Measurements from ENCODE around the gene SENP6.
"Not testable (repeated sequence)": the region's sequence is repeated elsewhere in the genome, so short reads cannot be mapped to it uniquely, and the experiment has no call there.

The SENP6 gene

DNA sequence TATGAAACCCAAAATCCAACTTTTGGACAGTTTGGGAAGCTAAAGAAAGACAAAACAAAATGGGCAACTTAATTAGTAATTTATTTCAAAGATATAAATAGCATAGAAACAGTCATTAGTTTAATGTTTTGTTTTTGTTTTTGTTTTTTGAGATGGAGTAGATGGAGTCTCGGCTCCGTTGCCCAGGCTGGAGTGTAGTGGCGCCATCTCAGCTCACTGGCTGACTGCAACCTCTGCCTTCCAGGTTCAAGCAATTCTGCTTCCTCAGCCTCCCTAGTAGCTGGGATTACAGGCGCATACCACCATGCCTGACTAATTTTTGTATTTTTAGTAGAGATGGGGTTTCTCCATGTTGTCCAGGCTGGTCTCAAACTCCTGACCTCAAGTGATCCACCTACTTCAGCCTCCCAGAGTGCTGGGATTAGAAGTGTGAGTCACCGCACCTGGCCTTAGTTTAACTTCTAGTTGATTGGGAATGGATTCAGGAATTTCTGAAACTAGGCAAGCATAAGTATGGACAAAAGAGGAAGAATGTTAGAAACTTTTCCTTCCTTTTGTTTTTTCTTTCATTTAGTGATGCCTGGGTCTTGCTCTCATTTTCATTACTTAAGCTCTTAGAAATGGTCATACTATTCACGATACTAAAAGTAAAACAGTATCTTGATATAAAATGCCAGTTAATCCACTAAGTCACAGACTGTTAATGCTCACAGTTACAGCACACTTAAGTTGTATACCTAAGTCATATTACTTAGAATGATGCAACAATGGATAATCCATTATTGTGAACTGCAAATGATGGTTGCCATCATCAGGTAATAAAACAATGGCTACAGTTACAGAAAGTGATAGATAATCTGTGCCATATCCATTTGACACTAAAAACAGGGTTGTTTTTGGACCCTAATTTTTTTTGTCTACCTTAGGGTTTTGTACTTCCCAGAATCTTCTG is 8.2 kb downstream of the SENP6 start:
- DNase-seq = no peak

- DNase-seq = no peak
These were observed 9.5 kb downstream of the SENP6 start for GRCh38 chr6:75611011-75611701.

- DNase-seq = no peak
These were observed 10.2 kb downstream of the SENP6 start for GRCh38 chr6:75611702-75612375.

DNA sequence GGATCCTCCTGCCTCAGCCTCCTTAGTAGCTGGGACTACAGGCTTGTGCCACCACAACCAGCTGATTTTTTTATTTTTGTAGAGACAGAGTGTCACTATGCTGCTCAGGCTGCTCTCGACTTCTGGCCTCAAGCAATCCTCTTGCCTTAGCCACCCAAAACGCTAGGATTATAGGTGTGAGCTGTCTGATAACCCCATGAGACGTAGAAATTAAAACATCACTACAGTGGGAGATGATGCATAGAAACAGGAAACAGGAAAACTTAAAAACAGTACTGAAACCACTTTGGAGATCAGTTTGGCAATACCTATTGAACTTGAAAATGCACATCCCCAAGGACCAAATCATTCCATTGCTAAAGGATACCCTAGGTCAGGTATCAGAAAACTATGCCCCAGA is 10.8 kb downstream of the SENP6 start:
- DNase-seq = no peak

GRCh38 chr6:75613056-75613501 is 11.4 kb downstream of the SENP6 start:
- DNase-seq = no peak

DNA sequence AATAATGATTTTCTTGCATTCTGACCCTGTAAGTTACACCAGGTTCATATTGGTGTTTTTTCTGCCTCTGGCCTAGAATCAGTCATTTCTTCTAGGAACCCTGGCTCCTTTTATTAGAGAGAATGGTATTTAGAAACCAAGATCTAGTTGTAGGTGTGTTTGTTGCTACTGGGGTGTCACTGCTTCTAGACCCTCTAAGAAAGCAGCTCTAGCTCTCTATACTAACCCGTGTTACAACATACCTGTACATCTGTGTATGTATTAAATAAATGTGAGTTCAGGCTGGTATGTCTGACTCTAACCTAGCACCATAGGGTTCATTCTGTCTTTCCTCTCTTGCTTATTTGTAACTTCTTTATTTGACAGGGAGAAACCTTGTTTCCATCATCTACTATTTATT is 16.8 kb downstream of the SENP6 start:
- no peak for DNase-seq

GRCh38 chr6:75619230-75619899 is 17.7 kb downstream of the SENP6 start:
- DNase-seq = no peak

DNA sequence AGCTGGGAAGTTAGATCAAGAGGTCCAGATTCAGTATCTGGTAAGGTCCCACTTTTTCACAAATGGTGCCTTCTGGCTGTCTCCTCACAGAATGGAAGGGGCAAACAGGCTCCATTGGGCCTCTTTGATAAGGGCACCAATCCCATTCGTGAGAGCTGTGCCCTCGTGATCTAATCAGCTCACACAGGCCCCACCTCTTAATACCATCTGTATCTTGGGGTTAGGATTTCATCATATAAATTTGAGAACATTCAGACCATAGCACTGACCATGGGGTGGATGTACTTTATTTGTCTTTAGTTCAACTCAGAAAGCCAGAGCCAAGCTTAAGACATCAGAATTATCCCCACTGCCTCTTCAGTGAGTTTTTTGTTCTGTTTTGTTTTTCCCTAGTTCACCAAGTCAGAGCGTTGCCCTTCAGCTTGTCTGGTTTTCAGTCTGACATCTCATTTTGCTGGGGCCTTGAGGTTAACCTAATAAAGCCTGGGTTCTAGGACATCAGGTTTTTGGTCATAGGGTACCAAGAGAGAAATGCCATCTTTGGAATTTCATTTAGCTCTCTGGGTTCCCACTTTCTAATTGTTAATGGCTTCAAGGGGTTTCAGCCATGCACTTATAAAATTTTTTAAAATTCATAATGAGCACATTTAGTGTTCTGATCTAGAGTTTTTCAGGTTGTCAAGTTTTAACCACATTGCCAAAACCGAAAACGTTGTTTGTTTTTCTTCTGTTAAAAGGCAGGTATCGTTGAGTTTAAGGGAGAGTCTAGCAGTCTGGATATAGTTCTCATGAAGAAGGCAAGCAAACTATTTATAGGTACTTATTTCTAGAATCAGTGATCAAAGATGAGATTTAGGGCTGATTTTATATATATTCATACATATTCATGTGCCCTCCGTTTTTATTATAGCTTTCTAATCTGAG is 19.0 kb downstream of the SENP6 start:
- no peak for DNase-seq

- no peak for DNase-seq
These were observed 20.2 kb downstream of the SENP6 start for GRCh38 chr6:75621846-75622245.

DNA sequence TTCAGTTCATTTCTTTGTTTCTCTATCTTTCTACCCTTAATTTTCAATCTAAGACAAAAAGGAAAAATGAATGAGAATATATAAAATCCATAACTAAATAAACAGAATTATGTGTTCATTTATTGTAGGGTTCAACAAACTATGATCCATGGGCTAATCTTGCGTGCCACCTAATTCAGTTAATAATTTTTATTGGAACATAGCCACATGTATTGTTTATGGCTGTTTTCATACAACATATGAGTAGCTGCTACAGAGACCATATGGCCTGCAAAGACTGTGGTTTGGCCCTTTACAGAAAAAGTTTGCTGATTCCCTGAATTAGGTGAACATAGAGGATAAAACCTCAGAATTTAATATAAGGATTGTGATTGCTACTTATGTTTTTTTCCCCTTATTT is 21.8 kb downstream of the SENP6 start:
- no peak for DNase-seq

DNA sequence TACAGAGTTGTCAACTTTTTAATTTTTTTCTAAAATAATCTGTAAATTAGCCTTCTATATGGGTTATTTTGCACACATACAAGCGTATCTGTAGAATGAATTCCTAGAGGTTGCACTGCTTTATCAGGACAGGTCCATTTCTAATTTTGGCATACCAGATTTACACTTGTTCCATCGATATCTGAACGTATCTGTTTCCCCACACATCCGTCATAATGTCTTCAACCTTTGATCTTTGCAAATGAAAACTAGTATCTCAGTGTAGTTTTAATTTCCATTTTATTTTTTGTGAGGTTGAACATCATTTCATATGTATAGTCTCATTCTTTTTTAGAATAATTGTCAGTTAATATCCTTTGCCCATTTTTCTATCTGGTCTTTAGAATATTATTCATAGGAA is 22.7 kb downstream of the SENP6 start:
- no peak for DNase-seq

- DNase-seq = no peak
These were observed 23.3 kb downstream of the SENP6 start for GRCh38 chr6:75624988-75625387.

DNA sequence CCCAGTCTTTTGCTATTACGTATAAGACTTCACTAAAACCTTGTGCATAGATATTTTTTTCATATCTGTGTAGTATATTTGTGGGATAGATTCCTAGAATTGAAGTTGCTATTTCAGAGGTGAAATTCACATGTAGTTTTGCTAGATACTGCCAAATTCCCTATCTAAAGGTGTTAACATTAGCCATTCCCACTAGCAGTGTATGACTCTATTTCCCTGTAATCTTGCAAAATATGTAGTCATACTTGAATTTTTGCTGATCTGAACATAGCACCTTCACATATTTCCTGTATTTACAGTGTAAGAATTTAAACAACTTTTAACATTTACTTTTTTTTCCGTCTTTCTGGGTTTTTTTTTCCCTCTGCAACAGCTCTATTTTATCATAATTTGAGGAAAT is 24.9 kb downstream of the SENP6 start:
- DNase-seq = no peak

- DNase-seq = not testable (repeated sequence)
These were observed 26.0 kb downstream of the SENP6 start for GRCh38 chr6:75627708-75628107.

- no peak for DNase-seq
These were observed 30.4 kb downstream of the SENP6 start for GRCh38 chr6:75631859-75632635.

- no peak for DNase-seq
These were observed 31.4 kb downstream of the SENP6 start for GRCh38 chr6:75633045-75633444.

- no peak for DNase-seq
These were observed 40.6 kb downstream of the SENP6 start for GRCh38 chr6:75642311-75642710.

DNA sequence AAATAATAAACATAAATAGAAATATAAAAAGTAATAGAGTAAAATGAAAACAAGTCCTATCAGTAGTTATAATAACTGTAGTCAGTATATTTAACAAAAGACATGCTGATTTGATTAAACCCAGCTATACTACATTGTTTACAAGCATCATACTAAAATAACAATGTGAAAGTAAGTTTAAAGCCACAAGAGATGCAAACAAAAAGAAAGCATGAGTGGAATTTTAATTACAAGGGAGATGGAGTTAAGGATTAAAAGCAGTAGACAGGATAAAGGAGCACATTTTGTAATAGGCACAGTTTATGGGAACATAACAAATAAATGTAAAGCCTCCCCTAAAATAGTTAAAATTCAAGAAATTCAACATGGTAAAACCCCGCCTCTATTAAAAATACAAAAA is 41.5 kb downstream of the SENP6 start:
- DNase-seq = no peak

DNA sequence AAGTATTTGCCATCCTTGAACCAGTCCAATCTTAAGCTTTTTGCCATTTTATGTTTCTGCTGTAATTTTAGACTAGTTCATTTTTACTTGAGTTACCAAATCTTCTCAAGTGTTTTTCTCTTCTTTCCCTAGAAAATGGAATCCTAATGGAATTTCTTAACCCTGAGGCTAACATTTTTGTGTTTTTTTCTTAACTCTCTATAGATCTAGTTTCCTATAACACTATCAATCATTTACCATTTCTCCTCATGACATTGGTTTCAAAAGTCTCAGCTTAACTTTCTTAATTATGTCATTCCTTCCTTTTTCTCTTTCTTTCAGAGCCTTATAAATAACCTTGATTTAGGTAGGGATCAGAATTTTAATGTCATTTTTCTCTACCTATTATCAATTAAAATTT is 54.8 kb downstream of the SENP6 start:
- DNase-seq = no peak

DNA sequence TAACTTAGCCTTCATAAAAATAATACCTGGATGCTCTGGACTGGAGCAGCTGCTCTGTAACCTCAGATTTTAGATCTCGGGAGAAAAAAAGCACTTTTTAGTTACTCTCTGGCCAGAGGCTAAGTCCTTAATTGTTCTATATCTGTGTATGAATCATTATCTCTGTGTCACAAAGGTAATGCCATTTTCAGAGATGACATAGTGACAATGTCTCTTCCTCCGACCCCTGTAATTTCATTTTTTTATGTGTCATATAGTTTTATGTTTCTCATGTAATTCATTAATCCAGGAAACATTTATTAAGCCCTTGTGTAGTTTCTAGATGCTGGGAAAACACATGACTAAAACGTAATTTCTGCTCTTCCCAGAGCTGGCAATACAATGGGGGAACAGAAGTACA is 55.6 kb downstream of the SENP6 start:
- DNase-seq = no peak

DNA sequence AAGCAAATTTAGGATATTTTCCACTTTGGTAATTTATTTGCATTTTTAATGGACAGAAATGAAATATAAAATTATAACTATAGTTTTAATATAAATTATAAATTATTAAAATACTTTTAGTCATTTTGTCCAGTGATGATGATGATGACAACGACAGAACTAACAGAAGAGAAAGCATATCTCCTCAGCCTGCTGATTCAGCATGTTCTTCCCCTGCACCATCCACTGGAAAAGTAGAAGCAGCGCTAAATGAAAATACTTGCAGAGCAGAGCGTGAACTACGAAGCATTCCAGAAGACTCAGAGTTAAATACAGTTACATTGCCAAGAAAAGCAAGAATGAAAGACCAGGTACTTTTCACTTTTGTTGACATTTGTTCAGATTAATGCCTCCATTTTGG is 64.9 kb downstream of the SENP6 start:
- no peak for DNase-seq
